ENCODE data around the gene FAM227A.

The FAM227A gene

GRCh38 chr22:38656256-38657044 is at the start of gene FAM227A, which contains the start of gene CBY1:
FAM227A (minus strand) TSS chr22:38656392; CDS start chr22:38650168, 6,224 bp downstream.
CBY1 (plus strand) TSS chr22:38656638; CDS start chr22:38668055, 11,417 bp downstream.
- no peak for FAIRE-seq

GRCh38 chr22:38705235-38706100 is 49.3 kb upstream of the FAM227A start, which contains the start of gene GTPBP1:
GTPBP1 (plus strand) TSS chr22:38705944; CDS start chr22:38705956, 12 bp downstream.
- peak; percentile 99 for FAIRE-seq

GRCh38 chr22:38704654-38705234 is 48.6 kb upstream of the FAM227A start:
- FAIRE-seq: no peak

- FAIRE-seq: no peak
Observed at GRCh38 chr22:38700789-38701628, 44.8 kb upstream of the FAM227A start, which contains the start of gene JOSD1. JOSD1 (minus strand) TSS chr22:38700943; CDS start chr22:38699987, 956 bp downstream.

GRCh38 chr22:38700270-38700788 is 44.1 kb upstream of the FAM227A start:
- FAIRE-seq: no peak

GRCh38 chr22:38699784-38700183 is 43.6 kb upstream of the FAM227A start:
- no peak for FAIRE-seq

- no peak for FAIRE-seq
Observed at GRCh38 chr22:38699143-38699542, 43.0 kb upstream of the FAM227A start.

- FAIRE-seq: no peak
Observed at GRCh38 chr22:38698407-38699094, 42.4 kb upstream of the FAM227A start.

- FAIRE-seq: no peak
Observed at GRCh38 chr22:38697425-38698089, 41.4 kb upstream of the FAM227A start.

- no peak for FAIRE-seq
Observed at GRCh38 chr22:38696606-38697424, 40.6 kb upstream of the FAM227A start.

- FAIRE-seq: no peak
Observed at GRCh38 chr22:38694940-38695339, 38.7 kb upstream of the FAM227A start.

- FAIRE-seq: no peak
Observed at GRCh38 chr22:38694049-38694448, 37.9 kb upstream of the FAM227A start.

- FAIRE-seq: no peak
Observed at GRCh38 chr22:38689651-38690050, 33.5 kb upstream of the FAM227A start.

- no peak for FAIRE-seq
Observed at GRCh38 chr22:38685761-38686160, 29.6 kb upstream of the FAM227A start.

- FAIRE-seq: no peak
Observed at GRCh38 chr22:38684895-38685294, 28.7 kb upstream of the FAM227A start.

- no peak for FAIRE-seq
Observed at GRCh38 chr22:38681582-38682335, 25.6 kb upstream of the FAM227A start, which contains the start of gene TOMM22. TOMM22 (plus strand) TSS chr22:38681957; CDS start chr22:38681979, 22 bp downstream.

GRCh38 chr22:38675833-38676232 is 19.6 kb upstream of the FAM227A start:
- no peak for FAIRE-seq

- FAIRE-seq: no peak
Observed at GRCh38 chr22:38674888-38675287, 18.7 kb upstream of the FAM227A start.
